Measurements from ENCODE around the gene OTX1.
"Not testable (repeated sequence)": the region's sequence is repeated elsewhere in the genome, so short reads cannot be mapped to it uniquely, and the experiment has no call there.

The OTX1 gene

DNA sequence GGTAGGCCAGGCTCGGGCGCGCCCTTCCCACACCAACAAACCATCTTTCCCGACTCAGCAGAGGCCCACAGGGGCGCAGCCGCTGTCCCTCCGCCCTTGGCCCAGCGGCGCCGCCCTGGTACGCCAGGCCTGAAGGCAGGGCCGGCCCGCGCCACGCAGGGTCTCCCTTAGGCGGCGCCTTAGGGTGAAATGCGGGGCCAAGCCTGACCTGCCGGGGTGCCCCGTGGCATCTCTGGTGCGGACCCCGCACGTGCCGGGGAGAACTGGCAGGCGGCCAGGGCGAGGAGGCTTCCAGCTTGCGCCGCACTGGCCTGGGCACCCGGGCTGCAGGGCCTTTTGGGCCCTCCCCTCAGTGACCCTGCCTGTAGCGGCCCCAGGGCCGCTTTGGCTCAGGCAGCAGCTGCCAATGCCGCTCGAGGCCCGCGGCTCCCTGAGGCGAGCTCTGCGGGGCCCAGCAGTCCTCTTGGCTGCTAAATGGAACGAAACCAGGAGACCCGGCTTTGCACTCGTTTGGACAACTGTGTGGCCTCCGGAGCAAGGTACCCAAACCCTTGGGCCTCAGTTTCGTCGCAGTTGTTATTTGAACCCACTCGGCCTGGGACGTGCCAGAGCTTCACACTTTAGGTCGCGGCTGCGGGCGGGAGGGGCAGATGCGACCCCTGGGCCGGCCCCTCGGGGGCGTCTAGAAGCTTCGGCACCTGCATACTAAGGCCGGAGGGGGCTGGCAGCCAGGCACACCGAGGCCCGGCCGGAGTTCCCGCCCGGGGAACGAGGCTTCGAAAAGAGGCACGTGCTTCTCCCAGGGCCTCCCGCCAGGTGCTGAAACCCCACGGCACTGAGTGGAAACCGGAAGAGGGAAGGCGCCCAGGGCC is 8.5 kb downstream of the OTX1 start:
- no peak for DNase-seq (ENCODE audit: low spot score)

DNA sequence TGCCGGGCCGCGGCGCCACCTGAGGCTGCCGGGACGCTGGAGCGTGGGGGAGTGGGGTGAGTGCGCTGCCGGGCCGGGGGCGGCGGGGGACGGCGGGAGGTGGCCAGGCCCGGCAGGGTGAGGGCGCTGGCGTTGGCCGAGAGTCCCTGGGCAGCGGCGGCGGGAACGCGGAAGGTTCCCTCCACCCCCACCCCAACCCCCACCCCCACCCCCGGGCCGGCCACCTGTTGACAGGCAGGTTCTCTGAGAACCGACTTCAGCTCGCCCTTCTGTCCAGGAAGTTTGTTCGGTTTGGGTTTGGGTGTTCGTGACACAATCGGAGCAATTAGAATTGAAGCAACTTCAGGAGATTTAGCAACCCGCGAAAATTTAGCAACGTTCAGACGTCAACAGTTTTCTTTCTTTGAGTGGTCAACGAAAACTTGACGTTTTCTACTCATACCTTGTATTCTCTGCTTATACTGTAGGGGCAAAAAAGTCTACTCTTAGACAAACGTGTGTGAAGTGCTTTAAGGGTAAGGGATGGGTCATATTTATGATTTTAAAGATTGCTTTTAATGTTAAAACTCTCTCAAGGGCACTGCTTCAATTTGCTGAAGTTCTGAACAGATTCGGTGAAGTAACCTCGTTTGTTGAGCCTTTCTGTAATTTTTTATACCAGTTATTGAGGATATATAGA is 9.3 kb downstream of the OTX1 start:
- no peak for DNase-seq (ENCODE audit: low spot score)

DNA sequence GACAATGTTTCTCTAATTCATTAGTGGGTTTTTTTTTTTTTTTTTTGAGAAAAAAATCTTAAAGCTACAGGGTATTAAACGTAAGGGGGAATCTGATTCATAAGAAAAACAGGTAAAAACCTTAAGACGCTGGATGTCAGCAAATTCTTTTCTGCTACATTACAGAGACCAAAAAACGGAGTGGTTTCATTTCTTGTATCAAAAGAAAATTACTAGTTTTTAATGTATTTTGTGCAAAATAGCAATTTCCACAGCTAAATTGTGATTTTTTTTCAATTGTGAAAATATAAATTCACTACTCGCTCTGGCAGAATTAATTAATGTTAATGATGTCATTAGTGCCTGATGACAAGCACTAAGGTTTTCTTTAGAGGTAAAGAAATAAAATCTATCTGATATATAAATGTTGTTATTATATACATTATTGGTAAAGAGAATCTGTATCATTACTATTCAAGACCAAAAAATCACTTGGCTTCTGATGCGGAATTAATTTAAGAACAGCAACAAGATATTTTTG is 9.9 kb downstream of the OTX1 start:
- DNase-seq (ENCODE audit: low spot score), result no peak

DNA sequence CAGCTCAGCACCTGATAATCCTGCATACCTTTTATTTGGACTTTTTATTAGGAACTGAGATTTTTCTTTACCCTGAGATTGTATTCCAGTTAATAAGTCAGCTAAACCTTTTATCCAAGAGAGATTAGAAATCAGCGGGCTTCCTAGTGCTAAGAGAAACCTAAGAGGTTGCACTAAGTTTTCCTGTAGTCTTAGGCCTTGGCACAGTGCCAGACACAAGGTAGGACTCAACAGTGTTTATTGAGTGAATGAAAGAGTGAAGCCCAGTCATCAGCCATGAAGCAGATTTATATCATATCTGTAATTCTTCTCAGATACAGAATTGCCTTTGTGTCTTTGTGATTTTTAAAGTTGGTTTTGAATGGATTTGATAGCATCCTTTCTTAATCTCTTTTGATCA is 13.6 kb downstream of the OTX1 start:
- no peak for DNase-seq (ENCODE audit: low spot score)

DNA sequence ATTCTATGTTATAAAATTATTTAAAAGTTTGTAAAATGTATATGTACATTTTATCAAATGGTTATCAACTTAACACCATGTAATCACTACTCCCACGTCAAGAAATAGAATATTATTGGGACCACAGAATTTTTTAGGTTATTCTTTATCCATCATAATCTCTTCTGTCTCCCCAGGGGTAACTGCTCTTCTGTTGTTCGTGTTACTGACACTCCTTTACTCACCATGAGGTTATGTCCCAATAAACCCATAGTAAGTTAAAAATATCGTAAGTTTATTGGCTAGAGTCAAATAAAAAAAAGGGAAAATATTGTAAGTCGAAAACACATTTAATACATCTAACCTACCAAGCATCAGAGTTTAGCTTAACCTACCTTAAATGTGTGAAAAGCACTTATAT is 14.0 kb downstream of the OTX1 start:
- DNase-seq (ENCODE audit: low spot score), result no peak

DNA sequence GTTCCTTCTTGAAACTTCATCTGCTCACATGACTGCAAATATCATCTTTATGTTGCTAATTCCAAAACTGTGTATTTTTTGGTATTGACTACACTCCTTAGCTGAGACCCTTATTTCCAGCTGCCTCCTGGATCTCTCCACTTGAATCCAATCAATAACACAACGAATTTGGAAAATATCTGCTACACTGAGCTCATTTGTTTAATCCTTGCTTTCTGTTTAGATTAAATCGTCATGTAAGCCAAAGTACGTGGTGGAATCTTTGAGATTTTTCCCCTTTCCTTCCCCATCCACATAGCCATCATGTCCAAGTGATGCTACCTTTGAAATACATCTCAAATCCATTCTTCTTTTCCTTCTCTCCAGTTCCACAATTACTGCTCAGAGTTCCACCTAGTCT is 15.6 kb downstream of the OTX1 start:
- DNase-seq (ENCODE audit: low spot score), result no peak

DNA sequence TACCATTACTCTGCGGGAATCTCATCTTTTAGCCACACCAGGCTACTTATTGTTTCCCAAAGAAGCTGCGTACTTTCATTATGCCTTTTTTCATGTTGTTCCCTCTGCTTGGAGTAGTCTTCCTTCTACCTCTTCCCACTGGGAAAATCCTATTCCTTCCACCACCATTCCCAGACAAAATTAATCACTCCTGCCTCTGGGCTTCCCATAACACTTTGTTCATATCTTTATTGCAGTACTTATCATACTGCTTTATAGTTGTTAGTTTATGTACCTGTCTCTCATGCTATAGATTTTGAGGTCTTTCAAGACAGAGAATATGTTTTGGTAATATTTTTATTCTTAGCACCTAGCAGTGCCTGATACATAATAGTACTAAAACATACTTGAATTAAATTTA is 16.2 kb downstream of the OTX1 start:
- DNase-seq (ENCODE audit: low spot score), result no peak

DNA sequence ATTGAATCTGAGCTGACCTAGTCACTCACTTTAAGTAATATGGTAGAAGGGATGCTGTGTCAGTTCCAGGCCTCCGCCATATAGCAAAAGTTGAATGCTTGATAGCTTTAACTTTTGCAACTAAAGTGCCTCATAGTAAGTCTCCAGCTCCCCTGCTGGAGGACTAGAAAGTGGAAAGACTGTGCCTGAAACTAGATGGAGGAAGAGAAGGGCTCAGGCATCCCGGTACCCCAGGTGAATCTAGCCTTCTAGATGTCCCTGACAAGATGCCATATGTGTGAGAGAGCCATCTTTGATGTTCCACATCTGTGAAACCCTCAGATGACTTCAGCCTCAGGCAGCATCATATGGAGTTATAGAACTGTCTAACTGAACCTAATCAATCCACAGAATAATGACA is 21.0 kb downstream of the OTX1 start:
- no peak for DNase-seq (ENCODE audit: low spot score)

DNA sequence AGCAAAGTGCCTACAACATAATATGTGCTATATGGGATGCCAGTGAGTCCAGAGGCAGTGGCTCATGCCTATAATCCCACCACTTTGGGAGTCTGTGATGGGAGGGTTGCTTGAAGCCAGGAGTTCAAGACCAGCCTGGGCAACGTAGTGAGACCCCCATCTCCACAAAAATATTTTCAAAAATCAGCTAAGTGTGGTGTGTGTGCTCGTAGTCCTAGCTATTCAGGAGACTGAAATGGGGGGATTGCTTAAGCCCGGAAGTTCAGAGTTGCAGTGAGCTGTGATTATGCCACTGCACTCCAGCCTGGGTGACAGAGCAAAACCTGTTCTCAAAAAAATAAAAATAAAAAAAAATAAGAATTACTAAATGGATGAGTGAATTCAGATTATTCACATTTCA is 23.4 kb downstream of the OTX1 start:
- DNase-seq (ENCODE audit: low spot score), result no peak

DNA sequence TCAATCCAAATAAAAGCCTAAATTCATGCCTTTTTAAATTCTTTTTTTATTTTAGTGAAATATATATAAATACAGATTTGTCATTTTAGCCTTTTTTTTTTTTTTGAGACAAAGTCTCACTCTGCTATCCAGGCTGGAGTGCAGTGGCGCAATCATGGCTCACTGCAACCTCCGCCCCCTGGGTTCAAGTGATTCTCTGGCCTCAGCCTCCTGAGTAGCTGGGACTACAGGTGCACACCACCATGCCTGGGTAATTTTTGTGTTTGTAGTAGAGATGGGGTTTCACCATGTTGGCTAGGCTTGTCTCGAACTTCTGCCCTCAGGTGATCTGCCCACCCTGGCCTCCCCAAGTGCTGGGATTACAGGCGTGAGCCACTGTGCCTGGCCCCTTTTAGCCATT is 23.8 kb downstream of the OTX1 start:
- not testable (repeated sequence) for DNase-seq (ENCODE audit: low spot score)

DNA sequence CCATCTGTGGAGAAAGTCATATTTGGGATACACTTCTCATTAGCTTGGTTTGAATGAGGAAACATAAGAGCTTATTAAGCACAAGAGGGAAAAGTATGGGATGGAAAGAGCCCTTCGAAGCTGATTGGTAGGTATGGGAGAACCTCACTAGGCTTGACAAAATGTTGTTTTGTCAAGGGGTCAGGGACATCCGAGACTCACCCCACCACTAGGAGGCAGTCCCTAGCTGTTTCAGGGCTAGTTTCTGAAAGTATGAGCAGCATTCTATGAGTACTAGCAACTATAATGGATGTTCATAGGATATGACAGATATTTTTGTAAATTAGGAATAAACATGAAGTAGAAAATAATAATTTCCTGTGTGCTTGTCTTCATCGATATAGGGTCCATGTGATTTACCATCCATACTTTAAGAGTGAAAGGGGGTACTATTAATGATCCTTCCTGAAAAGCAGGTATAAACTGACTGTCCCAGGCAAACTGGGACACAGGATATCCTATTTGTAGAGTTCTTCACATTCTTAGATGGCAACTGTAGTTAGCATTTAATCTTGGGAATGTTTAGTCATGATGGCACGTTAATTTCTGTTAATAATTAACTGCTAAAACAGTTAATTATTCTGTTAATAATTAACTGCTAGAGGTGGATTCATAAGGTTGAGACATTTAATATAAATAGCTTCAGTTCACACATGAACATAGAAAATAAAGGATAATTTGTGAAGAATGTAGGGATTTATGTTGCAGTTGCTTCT is 28.4 kb downstream of the OTX1 start:
- peak; percentile 53 for DNase-seq (ENCODE audit: low spot score)

DNA sequence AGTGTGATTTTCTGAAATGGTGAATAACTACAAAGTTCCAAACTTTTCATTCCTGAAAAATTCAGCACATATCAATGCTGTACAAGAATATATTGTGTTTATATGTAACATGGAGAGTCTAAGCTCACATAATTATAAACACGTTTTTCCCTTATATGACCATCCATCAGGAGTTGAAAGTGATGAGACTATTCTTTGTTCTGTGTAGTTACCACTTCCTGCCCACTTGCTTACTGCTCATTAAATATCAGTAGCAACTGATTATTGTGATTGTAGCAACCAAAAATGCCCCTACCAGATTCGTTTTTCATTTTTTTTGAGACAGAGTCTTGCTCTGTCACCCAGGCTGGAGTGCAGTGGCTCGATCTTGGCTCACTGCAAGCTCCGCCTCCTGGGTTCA is 30.8 kb downstream of the OTX1 start:
- DNase-seq (ENCODE audit: low spot score), result no peak

DNA sequence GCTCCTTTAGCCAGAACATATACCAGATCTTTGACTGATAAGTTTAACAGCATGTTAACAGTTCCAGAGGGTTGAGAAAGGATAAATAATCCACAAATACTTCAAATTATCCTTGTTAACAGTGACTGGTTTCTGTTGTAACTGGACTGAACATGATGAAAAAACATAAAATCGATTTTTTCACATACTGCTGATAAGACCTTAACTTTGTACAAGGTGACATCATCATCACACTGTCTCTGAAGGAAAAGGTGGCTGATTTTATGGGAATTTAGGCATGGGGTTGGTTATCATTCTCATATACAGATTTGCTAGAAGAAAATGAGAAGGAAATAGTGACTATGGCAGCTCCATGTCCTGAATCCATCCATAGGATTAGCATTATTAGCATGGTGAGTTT is 36.1 kb downstream of the OTX1 start:
- no peak for DNase-seq (ENCODE audit: low spot score)

DNA sequence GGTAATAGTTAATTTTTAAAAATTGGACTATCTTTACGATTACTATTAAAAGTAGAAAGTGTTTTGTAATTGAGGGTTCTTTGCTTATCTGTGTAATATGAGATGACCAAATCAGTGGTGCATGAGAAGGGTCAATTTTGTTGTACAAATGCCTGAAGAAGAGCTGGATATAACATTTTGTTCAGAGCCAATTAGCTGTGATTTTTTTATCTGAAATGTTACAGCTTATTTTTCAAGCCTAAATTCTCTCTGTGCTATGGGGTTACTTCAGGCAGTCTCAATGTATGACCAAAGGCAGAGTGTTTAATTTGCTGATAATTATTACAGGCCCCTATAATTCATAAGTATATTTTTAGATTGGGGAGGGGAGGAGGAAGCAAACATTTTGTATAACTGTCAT is 41.8 kb downstream of the OTX1 start:
- DNase-seq (ENCODE audit: low spot score), result no peak

DNA sequence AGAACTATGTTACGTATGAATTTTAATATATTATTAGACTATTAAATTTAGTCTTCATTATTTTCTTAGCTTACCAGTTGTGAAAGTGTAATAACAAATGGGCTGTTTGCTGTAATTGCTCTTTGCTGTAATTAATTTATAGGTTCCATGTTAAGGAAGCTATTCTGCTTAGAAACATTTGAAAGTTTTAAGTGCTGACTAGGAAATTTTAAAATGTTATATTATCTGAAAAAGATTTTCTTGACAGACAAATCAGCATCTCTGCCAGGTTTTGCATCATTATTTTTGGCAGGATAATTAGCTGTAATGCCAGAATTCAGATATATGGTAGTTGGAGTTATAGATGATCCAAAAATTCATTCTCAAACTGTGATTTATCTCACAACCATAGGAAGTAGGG is 42.2 kb downstream of the OTX1 start:
- DNase-seq (ENCODE audit: low spot score), result no peak

DNA sequence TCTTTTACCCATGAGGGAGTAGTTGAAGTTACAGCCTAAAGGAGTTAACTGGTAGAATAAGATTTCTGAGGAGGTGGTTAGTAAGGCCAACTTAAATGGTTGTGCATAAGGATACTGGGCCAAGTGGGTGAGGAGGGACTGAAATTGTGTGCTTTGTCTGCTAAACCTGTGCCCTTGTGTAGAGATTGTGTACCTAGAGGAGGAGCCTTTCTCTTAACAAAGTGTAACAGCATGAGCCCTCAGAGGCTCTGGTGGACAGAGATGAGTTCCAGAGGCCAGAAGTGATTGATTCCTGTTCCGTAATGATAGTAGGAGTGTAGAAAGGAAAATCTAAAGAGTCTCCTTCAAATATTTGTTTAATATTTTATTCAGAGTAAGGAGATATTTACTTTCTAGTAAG is 42.9 kb downstream of the OTX1 start:
- DNase-seq (ENCODE audit: low spot score), result no peak

DNA sequence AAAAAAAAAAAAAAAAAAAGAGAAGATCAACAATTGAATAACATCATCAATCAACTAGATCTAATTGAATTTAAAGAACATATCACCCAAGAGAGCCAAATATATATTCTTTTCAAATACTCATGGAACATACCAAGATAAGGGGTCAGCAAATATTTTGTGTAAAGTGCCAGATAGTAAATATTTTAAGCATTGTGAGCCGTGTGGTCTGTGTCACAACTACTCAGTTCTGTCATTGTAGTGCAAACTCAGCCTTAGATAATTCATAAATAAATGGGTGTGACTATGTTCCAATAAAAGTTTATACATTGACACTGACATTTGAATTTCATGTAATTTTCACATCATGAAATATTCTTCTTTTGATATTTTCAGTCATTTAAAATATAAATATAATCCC is 45.9 kb downstream of the OTX1 start:
- no peak for DNase-seq (ENCODE audit: low spot score)

DNA sequence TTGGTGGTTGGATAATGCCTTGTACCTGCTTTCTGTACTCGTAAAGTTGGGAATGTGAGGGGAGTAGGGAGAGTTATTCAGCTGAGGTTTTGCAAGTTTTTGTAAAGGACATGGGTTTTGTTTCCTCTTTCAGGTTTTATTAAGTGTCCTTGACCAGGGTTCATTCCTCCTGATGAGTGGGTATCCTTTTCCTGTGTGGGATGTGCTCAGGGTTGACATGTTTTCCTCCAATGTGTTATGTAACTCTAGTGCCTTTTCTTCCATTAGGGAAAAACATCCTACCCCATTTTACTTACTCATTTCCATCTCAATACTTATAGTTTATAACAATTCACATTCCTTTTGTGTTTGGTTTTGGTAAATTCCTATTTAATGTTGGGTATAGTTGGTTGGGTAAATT is 48.4 kb downstream of the OTX1 start:
- no peak for DNase-seq (ENCODE audit: low spot score)

DNA sequence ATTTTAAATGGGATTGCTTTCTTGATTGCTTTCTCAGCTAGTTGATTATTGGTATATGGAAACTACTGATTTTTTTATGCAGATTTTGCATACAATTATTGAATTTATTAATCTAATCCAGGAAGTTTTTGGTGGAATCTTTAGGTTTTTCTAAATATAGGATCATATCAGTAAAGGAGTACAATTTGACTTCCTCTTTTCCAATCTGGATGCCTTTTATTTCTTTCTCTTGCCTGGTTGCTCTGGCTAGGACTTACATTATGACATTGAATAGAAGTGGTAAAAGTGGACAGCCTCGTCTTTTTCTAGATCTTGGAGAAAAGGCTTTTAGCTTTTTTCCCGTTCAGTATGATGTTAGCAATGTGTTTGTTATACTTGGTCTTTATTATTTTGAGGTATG is 51.3 kb downstream of the OTX1 start:
- no peak for DNase-seq (ENCODE audit: low spot score)

DNA sequence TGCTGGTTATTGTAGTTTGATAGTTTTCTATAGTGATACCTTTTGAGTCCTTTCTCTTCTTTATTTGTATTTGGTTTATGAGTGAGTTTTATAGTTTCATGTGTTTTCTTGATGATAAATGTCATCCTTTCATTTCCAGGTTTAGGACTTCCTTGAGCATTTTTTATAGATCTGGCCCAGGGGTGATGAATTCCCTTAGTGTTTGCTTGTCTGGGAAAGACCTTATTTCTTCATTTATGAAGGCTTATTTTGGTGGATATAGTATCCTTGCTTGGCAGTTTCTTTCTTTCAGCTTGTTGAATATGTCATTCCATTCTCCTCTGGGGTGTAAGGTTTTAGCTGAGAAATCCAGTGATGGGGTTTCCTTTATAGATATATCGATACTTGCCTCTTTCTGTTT is 53.9 kb downstream of the OTX1 start:
- no peak for DNase-seq (ENCODE audit: low spot score)
